Tibial artery (tissue), 4 donors: ENCODE measurements around the gene PXDC1.
A peak's percentile ranks its signal among the peaks of the same experiment; 100 is the strongest.

Experiments
- DNase-seq, 2 donors: peaks; one replicate each; pipeline ENCODE4 v3.0.0-alpha.2; 2019
- H3K27ac ChIP-seq, 2 donors: fragments of 200-600 bp; sonication (generic) in 1 of 2; 1 replicate in 1 of 2; 2 replicates in 1 of 2; pipeline ENCODE4 v1.5.1; 2018 to 2019; ENCODE audit warnings: mild to moderate bottlenecking in 1 of 2
- H3K27me3 ChIP-seq, 2 donors: fragments of 200-600 bp; sonication (generic) in 1 of 2; one replicate each; pipeline versions ENCODE4 v1.5.1 to v1.6.0; 2016 to 2019
- H3K36me3 ChIP-seq, 3 donors: fragments of 200-600 bp; sonication (generic) in 2 of 3; one replicate each; pipeline ENCODE4 v1.5.1; 2016 to 2019; ENCODE audit warnings: mild to moderate bottlenecking in 2 of 3
- H3K4me1 ChIP-seq, 4 donors: fragments of 200-600 bp; sonication (generic) in 2 of 4; 1 replicate in 3 of 4; 2 replicates in 1 of 4; pipeline ENCODE4 v1.5.1; 2016 to 2019
- H3K4me3 ChIP-seq, 2 donors: fragments of 200-600 bp; sonication (generic) in 1 of 2; 1 replicate in 1 of 2; 2 replicates in 1 of 2; pipeline ENCODE4 v1.5.1; 2018 to 2019; ENCODE audit warnings: mild to moderate bottlenecking in 2 of 2
- H3K9me3 ChIP-seq, 3 donors: fragments of 200-600 bp; sonication (generic) in 1 of 3; one replicate each; pipeline ENCODE4 v1.5.1; 2016 to 2019
- intact Hi-C: fragments of 100-400 bp; cut with DNase I; formaldehyde crosslinking; loops from one replicate; pipeline ENCODE4 v1.15.0; 2023; ENCODE audit warnings: low total_unique reads
- TF ChIP-seq, protein P1 (sequence below), 2 experiments: fragments of 200-600 bp in 1 of 2; fragments of 450-650 bp in 1 of 2; IDR thresholded peaks; one replicate each; pipeline ENCODE4 v1.5.1; 2017 to 2019; ENCODE audit warnings: antibody characterized with exemption in 2 of 2, mild to moderate bottlenecking in 1 of 2, moderate library complexity in 1 of 2

PXDC1 gene

DNA sequence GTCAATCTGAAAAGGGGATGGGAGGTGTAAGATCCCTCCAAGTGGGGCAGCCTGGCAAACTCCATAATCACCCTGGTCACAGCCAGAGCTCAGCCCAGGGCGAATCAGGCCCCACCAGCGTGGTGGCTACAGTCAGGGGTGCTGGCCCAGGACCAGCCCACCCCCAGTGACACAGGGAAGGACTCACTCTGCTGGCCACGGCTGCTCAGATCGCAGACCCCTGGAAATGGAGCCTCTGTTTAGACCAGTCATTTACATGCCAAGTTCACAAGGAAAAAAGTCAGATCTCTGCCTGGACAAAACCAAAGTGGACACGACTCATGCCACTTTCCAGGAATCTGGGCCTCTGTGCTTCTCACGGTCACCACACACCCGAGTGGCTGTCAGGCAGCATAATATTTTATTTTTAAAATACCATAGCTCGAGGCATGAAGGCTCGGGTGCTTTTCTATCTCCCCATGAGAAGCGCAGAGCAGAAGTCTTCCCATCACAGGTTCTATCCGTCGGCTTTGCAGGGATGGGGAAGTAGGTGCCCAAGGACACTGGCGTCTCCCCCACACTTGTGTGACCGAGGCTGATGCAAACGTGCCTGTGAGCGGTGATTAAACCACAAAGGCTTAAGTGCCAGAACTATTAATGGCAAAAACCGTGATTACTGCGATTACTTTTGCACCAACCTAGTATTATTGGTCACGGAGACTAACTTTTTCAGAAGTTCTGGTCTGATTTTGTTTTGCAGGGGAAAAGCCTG lies 13.0 kb downstream of the PXDC1 start:
- Histone ChIP-seq H3K36me3 (peaks cover 36 to 47% (median 44%) of the 10 kb centered on the region in 3 donors), H3K4me3 (no peak overlapping the region), H3K27ac (peak overlapping the region; percentile 99), H3K4me1 (peaks cover 3 to 99% (median 76%) of the 10 kb centered on the region in 4 donors), H3K9me3 (no peaks in the 10 kb centered on the region), H3K27me3 (no peaks in the 10 kb centered on the region)
- TF ChIP-seq, protein P1, sequence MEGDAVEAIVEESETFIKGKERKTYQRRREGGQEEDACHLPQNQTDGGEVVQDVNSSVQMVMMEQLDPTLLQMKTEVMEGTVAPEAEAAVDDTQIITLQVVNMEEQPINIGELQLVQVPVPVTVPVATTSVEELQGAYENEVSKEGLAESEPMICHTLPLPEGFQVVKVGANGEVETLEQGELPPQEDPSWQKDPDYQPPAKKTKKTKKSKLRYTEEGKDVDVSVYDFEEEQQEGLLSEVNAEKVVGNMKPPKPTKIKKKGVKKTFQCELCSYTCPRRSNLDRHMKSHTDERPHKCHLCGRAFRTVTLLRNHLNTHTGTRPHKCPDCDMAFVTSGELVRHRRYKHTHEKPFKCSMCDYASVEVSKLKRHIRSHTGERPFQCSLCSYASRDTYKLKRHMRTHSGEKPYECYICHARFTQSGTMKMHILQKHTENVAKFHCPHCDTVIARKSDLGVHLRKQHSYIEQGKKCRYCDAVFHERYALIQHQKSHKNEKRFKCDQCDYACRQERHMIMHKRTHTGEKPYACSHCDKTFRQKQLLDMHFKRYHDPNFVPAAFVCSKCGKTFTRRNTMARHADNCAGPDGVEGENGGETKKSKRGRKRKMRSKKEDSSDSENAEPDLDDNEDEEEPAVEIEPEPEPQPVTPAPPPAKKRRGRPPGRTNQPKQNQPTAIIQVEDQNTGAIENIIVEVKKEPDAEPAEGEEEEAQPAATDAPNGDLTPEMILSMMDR (IDR thresholded peaks at IDR 0.05): no peak
- peak; percentile 20 to 64 for DNase-seq
- intact Hi-C loops: loop anchor here (10.0 kb wide), 1 partner anchor 384 kb away; no protein-coding TSS in a partner anchor

DNA sequence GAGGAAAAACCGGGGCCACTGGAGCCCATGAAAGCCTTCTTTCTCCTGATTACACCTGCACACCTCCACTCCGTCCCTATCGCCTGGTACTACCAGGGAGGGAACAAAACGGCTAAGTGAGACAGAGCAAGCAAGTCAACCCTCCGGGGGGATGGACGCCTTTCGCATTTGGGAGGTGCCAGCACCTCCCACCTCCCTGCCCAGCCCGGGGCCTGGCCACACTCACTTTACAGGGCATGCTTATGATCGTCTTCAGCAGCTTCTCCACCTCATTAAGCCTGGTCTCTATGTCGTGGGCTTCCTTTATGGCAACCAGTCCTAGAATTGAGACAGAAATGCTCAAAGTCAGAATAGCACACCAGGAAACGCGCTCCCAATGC lies 13.7 kb downstream of the PXDC1 start:
- H3K4me3 ChIP-seq: no peak overlapping the region
- H3K36me3 ChIP-seq: peaks cover 36 to 54% (median 44%) of the 10 kb centered on the region in 3 donors
- H3K9me3 ChIP-seq: no peaks in the 10 kb centered on the region
- no peaks in the 10 kb centered on the region for H3K27me3 ChIP-seq
- intact Hi-C loops: loop anchor here (10.0 kb wide), 1 partner anchor 383 kb away; no protein-coding TSS in a partner anchor
- peaks cover 0 to 99% (median 78%) of the 10 kb centered on the region in 4 donors for H3K4me1 ChIP-seq
- peak overlapping the region; percentile 99 for H3K27ac ChIP-seq
- no peak for DNase-seq
- TF ChIP-seq, protein P1 (IDR thresholded peaks at IDR 0.05): no peak

DNA sequence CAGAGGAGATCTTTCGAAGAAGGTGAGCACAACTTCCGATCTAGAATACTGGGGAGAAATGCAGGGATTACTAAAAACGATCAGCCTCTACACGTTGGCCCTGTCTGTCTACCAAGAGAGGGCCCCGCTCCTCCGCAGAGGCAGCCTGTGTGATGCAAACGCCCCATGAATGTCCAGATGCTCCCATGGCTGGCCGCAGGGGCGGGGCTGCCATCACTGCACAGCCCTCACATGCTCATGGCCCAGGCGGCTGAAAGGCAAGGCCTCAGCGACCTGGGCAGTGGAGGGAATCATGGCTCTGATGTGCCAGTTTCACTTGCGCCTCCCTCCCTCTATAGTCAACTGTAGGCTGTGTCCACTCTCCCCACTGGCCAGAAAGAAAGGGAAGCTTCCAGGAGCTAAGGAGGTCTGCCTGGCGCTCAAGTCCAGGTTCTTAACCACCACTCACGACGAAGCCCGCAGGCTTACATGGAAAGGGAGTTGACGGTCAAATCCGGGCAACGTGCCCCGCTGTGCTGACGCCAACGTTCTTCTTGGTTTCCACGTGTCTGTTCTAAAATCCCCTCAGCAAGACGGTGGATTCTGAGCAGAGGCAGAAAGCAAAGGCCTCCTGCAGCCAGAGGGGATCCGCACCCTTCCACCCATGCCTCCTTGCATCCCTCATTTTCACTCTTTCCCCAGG lies 14.2 kb downstream of the PXDC1 start:
- intact Hi-C loops: loop anchor here (10.0 kb wide), 1 partner anchor 382 kb away; no protein-coding TSS in a partner anchor
- H3K27ac ChIP-seq: peak overlapping the region; percentile 99
- peaks cover 36 to 55% (median 44%) of the 10 kb centered on the region in 3 donors for H3K36me3 ChIP-seq
- H3K9me3 ChIP-seq: no peaks in the 10 kb centered on the region
- H3K27me3 ChIP-seq: no peaks in the 10 kb centered on the region
- TF ChIP-seq, protein P1 (IDR thresholded peaks at IDR 0.05): no peak
- peak; percentile 61 to 88 for DNase-seq
- H3K4me3 ChIP-seq: no peak overlapping the region
- peaks cover 0 to 100% (median 82%) of the 10 kb centered on the region in 4 donors for H3K4me1 ChIP-seq

DNA sequence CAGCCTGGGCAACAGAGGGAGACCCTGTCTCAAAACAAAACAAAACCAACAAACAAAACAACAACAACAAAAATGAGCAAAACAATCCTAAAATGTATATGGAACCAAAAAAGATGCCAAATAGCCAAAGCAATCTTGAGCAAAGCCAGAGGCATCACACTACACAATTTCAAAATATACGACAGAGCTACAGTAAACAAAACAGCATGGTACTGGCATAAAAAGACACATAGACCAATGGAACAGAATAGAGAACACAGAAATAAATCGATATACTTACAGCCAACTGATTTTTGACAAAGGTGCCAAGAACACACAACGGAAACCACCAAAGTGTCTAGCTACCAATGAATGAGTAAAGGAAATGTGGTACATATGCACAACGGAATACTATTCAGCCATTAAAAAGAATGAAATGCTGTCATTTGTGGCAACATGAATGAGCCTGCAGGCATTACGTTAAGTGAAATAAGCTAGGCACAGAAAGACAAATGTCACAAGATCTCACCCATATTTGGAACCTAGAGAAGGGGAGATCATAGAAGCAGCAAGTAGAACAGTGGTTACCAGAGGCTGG lies 16.4 kb downstream of the PXDC1 start:
- Histone ChIP-seq H3K4me1 (peaks cover 0 to 100% (median 79%) of the 10 kb centered on the region in 4 donors), H3K36me3 (peaks cover 36 to 64% (median 50%) of the 10 kb centered on the region in 3 donors), H3K9me3 (no peaks in the 10 kb centered on the region), H3K4me3 (no peak overlapping the region), H3K27ac (peak overlapping the region; percentile 75 to 99), H3K27me3 (no peaks in the 10 kb centered on the region)
- no peak for DNase-seq
- intact Hi-C loops: loop anchor here (10.0 kb wide), 1 partner anchor 380 kb away; no protein-coding TSS in a partner anchor
- TF ChIP-seq, protein P1 (IDR thresholded peaks at IDR 0.05): no peak

DNA sequence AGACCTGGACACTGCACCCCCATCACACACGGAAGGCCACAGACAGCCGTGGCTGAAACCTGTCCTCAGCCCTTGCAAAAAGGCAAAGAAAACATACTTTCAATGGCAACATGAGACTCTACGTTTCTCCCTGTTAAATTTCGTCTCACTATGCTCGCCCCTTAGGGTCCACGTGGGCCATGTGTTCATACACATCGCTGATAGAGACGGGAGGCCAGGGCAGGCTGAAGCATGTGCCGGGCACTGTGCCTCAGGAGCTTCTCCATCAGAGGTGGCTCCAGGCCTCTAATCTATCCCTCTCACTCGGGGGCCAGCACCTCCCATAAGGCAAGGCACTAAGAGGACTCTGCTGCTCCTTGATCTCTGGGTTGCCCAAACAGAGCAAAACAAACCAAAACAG lies 17.5 kb downstream of the PXDC1 start:
- TF ChIP-seq, protein P1 (IDR thresholded peaks at IDR 0.05): no peak
- peaks cover 36 to 70% (median 55%) of the 10 kb centered on the region in 3 donors for H3K36me3 ChIP-seq
- no peak overlapping the region for H3K4me3 ChIP-seq
- intact Hi-C loops: loop anchor here (10.0 kb wide), 1 partner anchor 379 kb away; no protein-coding TSS in a partner anchor
- H3K27me3 ChIP-seq: no peaks in the 10 kb centered on the region
- DNase-seq: no peak
- peaks cover 0 to 100% (median 79%) of the 10 kb centered on the region in 4 donors for H3K4me1 ChIP-seq
- peak overlapping the region; percentile 62 to 75 for H3K27ac ChIP-seq
- H3K9me3 ChIP-seq: no peaks in the 10 kb centered on the region
